Suppressor macrophage treated with lipopolysaccharide for 4 hours (primary cell): ENCODE data around the gene COQ7.
A peak's percentile ranks its signal among the peaks of the same experiment; 100 is the strongest.

Experiments used
- DNase-seq: peaks from one replicate; pipeline ENCODE4 v3.0.0-alpha.2; 2020

Gene COQ7

DNA sequence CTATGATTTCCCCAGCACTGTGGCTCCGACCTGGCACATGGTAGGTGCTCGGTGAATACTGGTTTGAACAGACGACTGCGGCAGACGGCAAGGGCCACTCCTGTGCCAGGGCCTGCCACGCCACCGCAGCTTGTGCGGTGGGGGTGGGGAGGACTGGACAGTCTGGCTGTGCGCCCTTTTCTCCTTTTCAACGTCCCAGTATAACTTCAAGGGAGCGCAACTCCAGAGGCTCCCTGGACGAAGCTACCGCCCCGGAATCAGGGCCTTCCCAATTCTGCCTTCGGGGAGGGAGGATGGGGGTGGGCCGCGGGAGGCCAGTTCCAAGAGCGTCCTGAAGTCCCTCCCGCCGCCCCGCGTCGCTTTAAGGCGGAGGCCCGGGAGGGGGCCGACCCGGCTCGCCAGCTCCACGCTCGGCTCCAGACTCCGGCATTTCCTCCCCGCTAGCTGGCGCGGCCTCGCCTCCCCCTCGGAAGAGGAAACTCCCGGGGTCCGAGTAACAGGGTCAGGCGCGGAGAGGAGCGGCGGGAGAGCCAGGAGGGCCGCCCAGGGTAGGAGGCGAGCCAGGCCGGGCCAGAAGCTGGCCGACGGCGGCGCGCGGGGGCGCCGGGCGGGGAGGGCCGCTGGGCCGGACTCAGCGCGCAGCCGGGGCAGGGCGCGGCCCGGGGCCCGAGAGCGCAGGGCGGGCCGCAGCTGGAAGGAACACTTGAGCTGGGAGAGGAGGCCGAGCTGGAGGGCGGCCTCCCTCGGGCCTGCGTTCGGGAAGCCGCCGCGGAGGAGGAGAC lies 46.4 kb downstream of the COQ7 start, which contains the start of gene ITPRIPL2:
Gene ITPRIPL2, plus strand, starts transcription at position 388 of the 782 bp plus-strand sequence. CDS start 498 bp downstream, outside the sequence.
- peak; percentile 93 for DNase-seq

DNA sequence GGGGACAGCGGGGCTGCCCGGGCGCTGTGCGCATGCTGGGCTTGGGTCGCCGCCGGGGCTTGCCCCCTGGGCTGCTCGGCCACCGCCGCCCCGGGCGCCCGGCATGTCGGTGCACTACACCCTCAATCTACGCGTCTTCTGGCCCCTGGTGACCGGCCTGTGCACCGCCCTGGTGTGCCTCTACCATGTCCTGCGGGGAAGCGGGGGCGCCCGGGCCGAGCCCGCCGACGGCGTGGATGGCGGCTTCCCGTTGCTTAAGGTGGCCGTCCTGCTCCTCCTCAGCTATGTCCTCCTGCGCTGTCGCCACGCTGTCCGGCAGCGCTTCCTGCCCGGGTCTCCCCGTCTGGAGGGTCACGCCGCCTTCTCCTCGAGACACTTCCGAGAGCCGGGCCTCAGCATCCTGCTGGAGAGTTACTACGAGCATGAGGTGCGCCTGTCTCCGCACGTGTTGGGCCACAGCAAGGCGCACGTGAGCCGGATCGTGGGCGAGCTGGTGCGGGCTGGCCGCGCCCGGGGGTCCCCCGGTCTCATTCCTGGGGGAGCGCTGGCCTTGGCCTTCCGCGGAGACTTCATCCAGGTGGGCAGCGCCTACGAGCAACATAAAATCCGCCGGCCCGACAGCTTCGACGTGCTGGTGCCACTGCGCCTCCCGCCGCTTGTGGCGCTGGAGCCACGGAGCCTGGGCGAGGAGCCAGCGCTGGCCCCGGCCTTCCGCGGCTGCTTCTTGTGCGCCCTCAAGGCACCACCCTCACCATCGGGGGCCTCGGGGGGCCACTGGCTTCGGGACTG lies 47.1 kb downstream of the COQ7 start:
- peak; percentile 44 for DNase-seq

DNA sequence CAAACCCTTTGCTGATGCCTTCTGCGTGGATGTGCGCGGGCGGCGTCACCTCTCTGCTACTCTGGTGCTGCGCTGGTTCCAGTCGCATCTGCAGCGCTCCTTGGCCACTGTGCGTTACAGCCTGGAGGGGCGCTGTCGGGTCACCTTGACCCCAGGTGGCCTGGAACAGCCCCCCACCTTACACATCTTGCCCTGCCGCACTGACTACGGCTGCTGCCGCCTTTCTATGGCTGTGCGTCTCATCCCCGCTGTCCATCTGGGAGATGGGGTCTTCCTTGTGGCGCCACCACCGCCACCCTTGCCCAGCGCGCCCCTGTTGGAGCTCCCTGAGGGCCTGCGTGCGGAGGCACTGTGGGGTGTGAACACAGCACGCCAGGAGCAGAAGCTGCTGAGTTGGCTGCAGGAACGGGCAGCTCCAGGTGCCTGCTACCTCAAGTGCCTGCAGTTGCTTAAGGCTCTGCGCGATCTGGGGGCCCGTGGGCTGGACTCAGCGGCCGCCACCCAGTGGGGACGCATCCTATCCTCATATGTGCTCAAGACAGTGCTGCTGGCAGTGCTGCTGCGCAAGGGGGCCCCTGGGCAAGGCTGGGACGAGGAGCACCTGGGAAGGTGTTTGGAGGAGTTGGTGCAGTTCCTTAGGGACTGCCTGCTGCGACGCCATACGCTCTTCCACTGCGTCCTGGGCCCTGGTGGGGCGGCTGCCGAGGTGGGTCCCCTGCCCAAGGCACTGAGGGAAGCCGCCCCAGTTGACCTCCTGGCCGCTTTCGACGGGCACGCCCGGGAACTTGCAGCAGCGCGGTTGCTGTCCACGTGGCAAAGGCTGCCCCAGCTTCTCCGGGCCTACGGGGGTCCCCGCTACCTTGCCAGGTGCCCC lies 48.0 kb downstream of the COQ7 start:
- DNase-seq: no peak

DNA sequence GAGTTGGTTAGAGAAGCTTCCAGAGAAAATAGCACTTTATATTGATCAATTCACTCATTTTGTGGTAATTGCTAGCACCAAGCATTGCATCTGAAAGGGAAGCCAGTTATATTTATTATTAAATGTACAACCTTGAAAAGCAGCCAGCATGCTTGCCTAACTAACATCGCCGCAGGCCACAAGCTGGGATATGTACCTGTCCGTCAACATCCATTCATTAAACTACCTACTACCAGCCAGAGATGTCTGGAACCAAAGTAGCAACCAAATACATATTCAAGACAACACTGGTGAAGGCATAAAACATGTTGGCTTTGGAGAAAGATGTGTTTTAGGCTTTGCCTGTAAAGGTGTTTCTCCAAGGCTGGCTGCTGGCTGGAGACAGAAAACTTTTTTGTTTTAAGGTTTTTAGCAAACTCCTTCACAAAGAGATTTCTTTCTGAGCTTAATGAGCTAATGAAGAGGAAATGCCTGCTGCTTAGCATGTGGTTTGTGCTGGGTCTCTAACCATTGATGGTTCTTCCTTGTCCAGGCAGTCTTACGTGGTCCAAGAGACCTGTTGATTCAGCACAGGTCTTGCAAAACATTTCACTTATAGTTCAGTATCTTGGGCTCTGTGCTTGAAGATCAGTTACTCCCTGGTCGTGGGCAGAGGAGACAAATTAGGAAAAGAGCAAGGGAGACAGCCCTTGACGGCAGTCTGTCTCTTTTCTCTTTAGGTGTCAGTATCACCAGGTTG lies 49.5 kb downstream of the COQ7 start:
- peak; percentile 63 for DNase-seq

DNA sequence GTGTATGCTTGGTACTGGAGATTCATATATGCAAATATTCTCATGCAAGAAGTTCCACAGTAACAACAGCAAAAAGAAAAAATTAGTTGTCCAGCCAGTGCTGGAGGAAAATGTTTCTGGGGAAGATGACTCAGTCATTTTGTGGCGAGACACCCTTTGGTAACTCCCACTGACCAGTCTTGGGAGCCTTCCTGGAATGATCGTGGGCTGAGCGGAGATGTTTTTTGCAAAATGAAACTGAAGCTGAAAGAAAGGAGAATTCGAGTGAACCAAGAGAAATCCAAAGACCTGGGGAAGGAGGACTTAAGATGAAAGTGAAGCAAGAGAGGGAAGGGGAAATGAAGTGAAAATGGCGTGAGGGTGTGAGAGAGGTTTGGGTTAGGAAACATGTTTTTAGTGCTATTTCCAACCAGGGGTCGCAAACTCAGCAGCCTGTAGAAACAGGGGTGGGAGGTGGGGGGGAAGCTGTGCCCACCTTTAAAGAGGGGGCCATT lies 51.6 kb downstream of the COQ7 start:
- peak; percentile 98 for DNase-seq

DNA sequence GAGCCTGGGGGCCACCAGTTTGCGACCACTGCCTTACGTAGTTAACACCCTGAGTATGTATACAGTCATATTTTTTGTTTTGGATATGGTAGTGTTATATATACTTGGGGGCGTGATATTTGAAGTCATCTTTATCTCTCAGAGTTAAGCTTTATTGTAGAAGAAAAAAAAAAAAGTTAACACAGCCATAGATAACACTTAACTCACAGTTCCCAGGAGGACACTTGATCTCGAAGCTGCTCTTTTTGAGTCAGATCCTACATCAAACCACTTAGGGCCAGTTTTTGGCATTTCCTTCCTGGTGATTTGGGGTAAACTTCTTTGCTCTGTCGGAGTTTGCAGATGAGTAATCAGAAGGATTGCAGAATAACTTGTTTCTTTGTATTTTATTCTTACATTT lies 52.1 kb downstream of the COQ7 start:
- peak; percentile 79 for DNase-seq

DNA sequence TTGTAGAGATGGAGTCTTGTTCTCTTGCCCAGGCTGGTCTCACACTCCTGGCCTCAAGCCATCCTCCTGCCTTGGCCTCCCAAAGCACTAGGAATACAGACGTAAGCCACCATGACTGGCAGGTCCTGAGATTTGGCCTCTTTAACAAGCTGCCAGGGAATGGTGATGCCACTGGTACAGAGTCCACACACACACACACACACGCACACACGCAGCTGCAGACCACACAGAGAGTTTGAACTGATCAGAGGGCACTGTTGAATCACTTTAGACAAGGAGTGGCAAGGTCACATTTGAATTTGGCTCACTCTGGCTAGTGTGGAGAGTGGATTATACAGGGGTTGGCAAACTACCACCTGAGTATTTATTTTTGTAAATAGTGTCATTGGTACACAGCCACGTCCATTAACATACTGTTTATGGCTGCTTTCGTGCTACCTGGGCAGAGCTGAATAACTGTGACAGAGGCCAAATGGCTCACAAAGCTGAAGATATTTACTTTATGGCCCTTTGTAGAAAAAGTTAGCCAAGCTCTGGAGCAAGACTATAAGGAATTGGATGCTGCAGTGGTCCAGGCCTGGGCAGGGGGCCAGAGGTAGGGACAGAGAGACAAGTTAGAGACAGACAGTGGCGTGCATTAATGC lies 56.2 kb downstream of the COQ7 start:
- DNase-seq: no peak

DNA sequence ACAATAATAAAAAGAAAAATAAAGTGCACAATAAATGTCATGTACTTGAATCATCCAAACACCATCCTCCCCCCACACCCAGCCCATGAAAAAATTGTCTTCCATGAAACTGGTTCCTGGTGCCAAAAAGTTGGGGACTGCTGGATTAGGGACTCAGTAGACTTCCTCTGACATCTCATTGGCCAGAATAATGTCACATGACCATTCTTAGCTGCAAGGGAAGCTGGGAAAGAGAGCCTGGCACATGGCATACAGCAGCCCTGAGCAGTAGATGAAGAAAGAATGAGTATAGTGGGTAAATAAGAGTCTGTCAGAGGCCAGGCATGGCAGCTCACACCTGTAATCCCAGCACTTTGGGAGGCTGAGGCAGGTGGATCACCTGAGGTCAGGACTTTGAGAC lies 58.9 kb downstream of the COQ7 start:
- no peak for DNase-seq

DNA sequence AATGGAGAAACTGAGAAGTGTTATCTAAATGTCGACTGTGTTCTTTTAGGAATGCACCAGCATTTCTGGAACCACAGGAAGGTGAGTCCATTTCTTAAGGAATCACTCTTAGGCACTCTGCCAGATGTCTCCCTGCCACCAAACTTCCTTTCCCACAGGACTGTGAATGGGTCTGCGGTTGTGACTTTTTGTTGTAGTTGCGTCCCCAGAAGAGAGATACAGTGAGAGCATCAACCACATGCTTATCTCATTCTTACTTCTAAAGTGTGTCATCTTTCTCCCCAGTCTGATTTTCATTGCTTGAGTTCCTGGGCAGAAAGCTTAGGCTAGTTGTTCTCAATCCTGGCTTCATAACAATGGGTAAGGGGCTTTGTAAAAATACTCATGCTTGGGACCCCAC lies 59.8 kb downstream of the COQ7 start:
- DNase-seq: peak; percentile 44

DNA sequence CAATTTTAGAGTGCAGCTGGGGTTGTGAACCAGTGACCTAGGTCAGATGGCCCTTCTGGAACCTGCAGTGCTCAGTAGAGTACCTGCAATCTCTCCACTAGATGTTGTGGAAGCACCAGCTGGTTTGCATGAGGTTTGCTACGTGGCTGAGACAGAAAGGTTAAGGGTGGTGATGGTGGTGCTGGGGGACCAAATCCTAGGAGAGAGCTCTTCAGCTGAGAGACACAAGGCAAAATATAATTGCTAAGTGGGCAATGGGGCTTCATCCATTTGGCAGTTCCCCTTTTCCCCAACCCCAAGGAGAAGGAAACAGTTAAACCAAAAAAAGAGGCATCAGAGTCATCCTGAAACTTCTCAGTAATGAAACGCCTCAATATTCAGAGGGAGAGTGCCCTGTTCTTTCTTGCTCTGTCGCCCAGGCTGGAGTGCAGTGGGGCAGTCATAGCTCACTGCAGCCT lies 60.3 kb downstream of the COQ7 start:
- peak; percentile 73 for DNase-seq

DNA sequence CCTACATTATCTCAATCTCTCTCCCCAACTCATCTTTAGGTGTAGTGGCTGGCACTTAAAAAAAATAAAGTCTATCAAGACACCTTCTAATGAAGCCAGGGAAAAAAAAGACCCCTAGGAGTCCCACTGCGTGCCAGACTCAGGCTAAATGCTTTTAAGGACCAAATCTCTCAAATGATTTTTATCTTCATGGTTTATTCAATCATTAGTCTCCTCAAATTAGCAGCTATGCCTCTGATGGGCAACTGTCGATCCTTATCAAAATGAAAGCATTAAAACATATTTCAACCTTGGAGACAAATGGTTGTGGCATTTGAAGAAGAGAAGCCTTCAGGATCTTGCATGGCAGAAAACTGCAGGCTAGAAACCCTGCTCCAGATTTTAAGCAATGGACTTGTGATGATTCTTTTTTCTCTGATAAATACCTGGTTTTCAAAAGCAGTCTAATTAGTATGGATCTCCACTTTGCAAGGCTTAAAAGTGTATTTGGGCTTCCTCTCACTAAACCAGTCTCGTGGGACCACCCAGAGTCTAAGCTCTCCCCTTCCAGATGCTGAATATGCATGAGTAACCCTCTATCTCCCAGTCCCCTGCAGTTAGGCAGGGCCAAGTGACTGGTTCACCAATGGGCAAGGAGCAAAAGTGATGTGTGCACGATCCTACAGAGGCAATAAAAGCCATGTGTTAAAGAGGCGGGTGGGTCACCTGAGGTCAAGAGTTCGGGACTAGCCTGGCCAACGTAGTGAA lies 61.2 kb downstream of the COQ7 start:
- DNase-seq: no peak
